IMR-90 (cell line): Measurements from ENCODE around the gene KRT78. TPM values are rescaled to one million over a fixed set of nuclear protein-coding genes. Genes with fewer than 3 reads are reported as not detected.

Experiments
- ATAC-seq: fragments of 200-7000 bp; cut with Tn5 transposase; 2 replicates; pipeline ENCODE4 v1.9.1; 2020; ENCODE audit warnings: low read depth, mild to moderate bottlenecking, moderate library complexity
- BruUV-seq: library from RNA; stranded (reverse); fragments of 400-500 nt; replicated peaks from 2 replicates; lab custom pipeline; 2021; lab: Mats Ljungman, UMichigan
- CTCF ChIA-PET: fragments of 300-600 bp; formaldehyde crosslinking; extraction: SDS; loops from one replicate; lab custom pipeline; 2021; ENCODE audit warnings: antibody characterized with exemption; lab: Yijun Ruan, JAX
- POLR2A ChIA-PET: fragments of 300-600 bp; sonication (Branson Sonifier 250); formaldehyde crosslinking; loops from one replicate; lab custom pipeline; 2022; ENCODE audit warnings: antibody characterized with exemption; ENCODE audit not compliant: unreplicated experiment; lab: Charles Lee
- DNase-seq: peaks from one replicate; pipeline ENCODE4 v3.0.0; 2013
- H2AFZ ChIP-seq: replicated peaks from 2 replicates; pipeline ENCODE3; 2013; ENCODE audit warnings: low read length, mild to moderate bottlenecking; ENCODE audit not compliant: poor library complexity
- H2AK5ac ChIP-seq: 2 replicates; pipeline ENCODE4 v1.6.1; 2013; ENCODE audit warnings: low read depth, low read length, inconsistent platforms
- H2AK9ac ChIP-seq: replicated peaks from 2 replicates; pipeline ENCODE3; 2013; ENCODE audit warnings: mild to moderate bottlenecking, low read depth, low read length, moderate library complexity; ENCODE audit not compliant: poor library complexity
- H2BK120ac ChIP-seq: 2 replicates; pipeline ENCODE4 v1.6.1; 2013; ENCODE audit warnings: low read depth, low read length, inconsistent platforms
- H2BK15ac ChIP-seq: 3 replicates; pipeline ENCODE4 v1.6.1; 2013; ENCODE audit warnings: low read depth, low read length, inconsistent platforms
- H2BK20ac ChIP-seq: 2 replicates; pipeline ENCODE4 v1.6.1; 2013; ENCODE audit warnings: low read depth, mild to moderate bottlenecking, inconsistent platforms, low read length, moderate library complexity
- H2BK5ac ChIP-seq: 2 replicates; pipeline ENCODE4 v1.6.1; 2013; ENCODE audit warnings: mild to moderate bottlenecking, low read depth, low read length, inconsistent platforms; ENCODE audit not compliant: poor library complexity, severe bottlenecking
- H3K14ac ChIP-seq: replicated peaks from 2 replicates; pipeline ENCODE4 v1.6.1; 2013; ENCODE audit warnings: low read depth, low read length, inconsistent platforms
- H3K18ac ChIP-seq: 2 replicates; pipeline ENCODE4 v1.6.1; 2013; ENCODE audit warnings: low read depth, low read length, control low read depth
- H3K23ac ChIP-seq: 2 replicates; pipeline ENCODE4 v1.6.1; 2013; ENCODE audit warnings: low read depth, low read length, inconsistent platforms
- H3K27ac ChIP-seq: 2 replicates; pipeline ENCODE4 v1.5.1; 2013; ENCODE audit warnings: mild to moderate bottlenecking, control low read depth, low read length; ENCODE audit not compliant: insufficient read depth
- H3K27me3 ChIP-seq: 2 replicates; pipeline ENCODE4 v1.6.1; 2013; ENCODE audit warnings: low read length; ENCODE audit not compliant: control insufficient read depth, insufficient read depth
- H3K36me3 ChIP-seq: 2 replicates; pipeline ENCODE4 v1.6.1; 2013; ENCODE audit warnings: low read length, mixed read lengths; ENCODE audit not compliant: control insufficient read depth, insufficient read depth
- H3K4ac ChIP-seq: 2 replicates; pipeline ENCODE4 v1.6.1; 2013; ENCODE audit warnings: low read depth, low read length, inconsistent platforms
- H3K4me1 ChIP-seq: 2 replicates; pipeline ENCODE4 v1.6.1; 2013; ENCODE audit warnings: low read length, mixed read lengths; ENCODE audit not compliant: control insufficient read depth, insufficient read depth
- H3K4me2 ChIP-seq: 2 replicates; pipeline ENCODE4 v1.6.1; 2013; ENCODE audit warnings: low read depth, mild to moderate bottlenecking, control low read depth, low read length, moderate library complexity
- H3K4me3 ChIP-seq: 2 replicates; pipeline ENCODE4 v1.5.1; 2013; ENCODE audit warnings: low read depth, mild to moderate bottlenecking, control low read depth, low read length, moderate library complexity; ENCODE audit not compliant: insufficient read depth
- H3K56ac ChIP-seq: 2 replicates; pipeline ENCODE4 v1.6.1; 2013; ENCODE audit warnings: low read length, inconsistent platforms; ENCODE audit not compliant: insufficient read depth; ENCODE audit errors: extremely low read depth
- H3K79me1 ChIP-seq, 2 experiments: 2 replicates each; pipeline ENCODE4 v1.6.1; 2013; ENCODE audit warnings: low read length in 2 of 2, inconsistent platforms in 1 of 2, low read depth in 1 of 2
- H3K9ac ChIP-seq: 2 replicates; pipeline ENCODE4 v1.6.1; 2013; ENCODE audit warnings: low read depth, low read length, control low read depth
- H3K9me1 ChIP-seq: 2 replicates; pipeline ENCODE4 v1.6.1; 2013; ENCODE audit warnings: low read length, inconsistent platforms; ENCODE audit not compliant: insufficient read depth
- H3K9me3 ChIP-seq: 2 replicates; pipeline ENCODE4 v1.6.1; 2013; ENCODE audit warnings: low read length; ENCODE audit not compliant: control insufficient read depth, insufficient read depth
- H4K20me1 ChIP-seq: 2 replicates; pipeline ENCODE4 v1.6.1; 2013; ENCODE audit warnings: low read length, inconsistent platforms; ENCODE audit not compliant: insufficient read depth
- H4K5ac ChIP-seq: 2 replicates; pipeline ENCODE4 v1.6.1; 2013; ENCODE audit warnings: mild to moderate bottlenecking, low read depth, low read length, control low read depth
- H4K8ac ChIP-seq, 2 experiments: 2 replicates each; pipeline ENCODE4 v1.6.1; 2013; ENCODE audit warnings: low read depth in 2 of 2, low read length in 2 of 2, control low read depth in 1 of 2, inconsistent platforms in 1 of 2
- H4K91ac ChIP-seq: 2 replicates; pipeline ENCODE4 v1.6.1; 2013; ENCODE audit warnings: low read depth, low read length, inconsistent platforms; ENCODE audit not compliant: insufficient read depth
- CHD1 ChIP-seq: IDR thresholded peaks from 2 replicates; pipeline ENCODE4 v1.6.1; 2012; ENCODE audit warnings: low read depth, low read length, improper control_type of control experiment
- FOS ChIP-seq: fragments of 150-350 bp; IDR thresholded peaks from 2 replicates; pipeline ENCODE4 v1.6.1; 2016; ENCODE audit warnings: low read depth, low read length
- MAZ ChIP-seq: IDR thresholded peaks from 2 replicates; pipeline ENCODE4 v1.6.1; 2012; ENCODE audit warnings: low read depth, mild to moderate bottlenecking, low read length, improper control_type of control experiment, moderate library complexity, borderline replicate concordance
- NFE2L2 ChIP-seq: fragments of 150-350 bp; IDR thresholded peaks from 2 replicates; pipeline ENCODE4 v1.6.1; 2016; ENCODE audit warnings: low read depth, mild to moderate bottlenecking, low read length
- POLR2A ChIP-seq: IDR thresholded peaks from 2 replicates; pipeline ENCODE4 v1.6.1; 2012; ENCODE audit warnings: mild to moderate bottlenecking, low read depth, low read length
- RAD21 ChIP-seq: IDR thresholded peaks from 2 replicates; pipeline ENCODE4 v1.6.1; 2012; ENCODE audit warnings: low read length, improper control_type of control experiment
- SMC3 ChIP-seq: fragments of 150-350 bp; IDR thresholded peaks from 2 replicates; pipeline ENCODE4 v1.6.1; 2016; ENCODE audit warnings: low read depth, mild to moderate bottlenecking, antibody characterized with exemption, low read length, moderate library complexity
- WGBS, 2 experiments: methylation state at CpG; one replicate each; pipeline versions ENCODE4 v1.1.5 to v1.1.7; 2013; ENCODE audit warnings: missing lambda C conversion rate in 2 of 2; ENCODE audit not compliant: insufficient read length in 1 of 2; ENCODE audit errors: extremely low coverage in 2 of 2; 5-methylcytosine and 5-hydroxymethylcytosine counted together
- dilution Hi-C: fragments of 300-500 bp; cut with HindIII; formaldehyde crosslinking; loops from one replicate; pipeline ENCODE4 v1.14.3; 2018; ENCODE audit warnings: low sequenced_read_pairs; ENCODE audit not compliant: unreplicated experiment
- in situ Hi-C: fragments of 300-500 bp; cut with MboI; formaldehyde crosslinking; loops from 3 replicates; pipeline ENCODE4 v1.14.3; 2019; ENCODE audit warnings: low sequenced_read_pairs, inconsistent platforms, mixed read lengths
- intact Hi-C: fragments of 100-400 bp; cut with micrococcal nuclease; formaldehyde crosslinking; loops from 2 replicates; pipeline ENCODE4 v1.10.0; 2022
- polyA plus RNA-seq, 3 experiments: library from polyadenylated mRNA; depleted of rRNA; stranded (reverse); fragments of >200 nt; gene quantifications; 2 replicates each; pipeline ENCODE4 v1.2.3, GENCODE V29; 2012; ENCODE audit warnings: low replicate concordance in 1 of 3
- total RNA-seq: library from RNA; depleted of rRNA; stranded (reverse); fragments of >200 nt; gene quantifications from 2 replicates; pipeline ENCODE4 v1.2.3, GENCODE V29; 2012
- TF ChIP-seq, protein P1 (sequence below): fragments of 150-350 bp; IDR thresholded peaks from 2 replicates; pipeline ENCODE4 v1.6.1; 2017; ENCODE audit warnings: mild to moderate bottlenecking, antibody characterized with exemption, low read length, low read depth
- TF ChIP-seq, protein P2 (sequence below): conservative IDR thresholded peaks from 2 replicates; pipeline ENCODE4 v1.5.1; 2012; ENCODE audit warnings: mild to moderate bottlenecking, low read depth, low read length, improper control_type of control experiment
- TF ChIP-seq, protein P3 (sequence below): fragments of 150-350 bp; IDR thresholded peaks from 2 replicates; pipeline ENCODE4 v1.6.1; 2016; ENCODE audit warnings: low read depth, mild to moderate bottlenecking, low read length, moderate library complexity, borderline replicate concordance

Gene KRT78
- total and polyA plus RNA-seq, 2 of the 4 experiments (the other 2 are of a cell fraction): not detected

DNA sequence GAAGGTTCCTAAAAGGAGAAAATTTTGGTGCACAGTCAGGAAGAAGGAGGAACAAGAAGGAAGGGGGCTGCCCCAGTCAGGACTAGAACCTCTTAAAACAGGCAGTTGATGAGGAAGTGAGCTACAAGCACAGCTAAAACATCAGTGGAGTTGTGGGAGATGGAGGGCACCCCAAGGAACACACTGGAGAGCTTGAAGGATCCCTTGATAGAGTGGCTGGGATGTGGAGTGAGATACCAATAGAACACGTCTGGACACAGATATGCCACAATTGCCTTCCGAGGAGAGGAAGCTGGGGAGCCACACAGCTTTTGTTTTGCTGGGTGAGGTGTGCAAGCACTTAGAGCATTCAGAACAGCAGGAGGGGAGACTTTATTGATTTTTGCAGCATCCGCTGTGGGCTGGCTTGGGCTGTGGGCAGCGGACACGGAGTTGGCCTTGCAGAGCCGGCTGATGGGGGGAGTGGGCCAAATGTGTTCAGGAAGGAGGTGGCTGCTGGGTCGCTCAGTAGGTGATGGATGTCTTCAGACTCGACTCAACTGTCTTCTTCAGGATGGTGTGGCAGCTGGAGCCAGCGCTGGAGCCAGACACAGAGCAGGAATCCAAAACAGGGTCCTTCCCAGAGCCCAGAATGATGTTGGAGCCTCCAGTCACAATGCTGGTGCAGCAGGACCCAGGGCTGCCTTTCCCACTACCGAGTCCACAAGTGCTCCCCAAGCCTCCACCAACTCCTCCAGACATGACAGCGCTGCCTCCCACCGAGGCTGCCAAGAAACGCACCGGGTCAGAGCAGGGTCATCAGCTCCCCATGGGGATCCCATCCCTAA, 10.0 kb downstream of the KRT78 start (continued):
- TF ChIP-seq MAZ: no peak

DNA sequence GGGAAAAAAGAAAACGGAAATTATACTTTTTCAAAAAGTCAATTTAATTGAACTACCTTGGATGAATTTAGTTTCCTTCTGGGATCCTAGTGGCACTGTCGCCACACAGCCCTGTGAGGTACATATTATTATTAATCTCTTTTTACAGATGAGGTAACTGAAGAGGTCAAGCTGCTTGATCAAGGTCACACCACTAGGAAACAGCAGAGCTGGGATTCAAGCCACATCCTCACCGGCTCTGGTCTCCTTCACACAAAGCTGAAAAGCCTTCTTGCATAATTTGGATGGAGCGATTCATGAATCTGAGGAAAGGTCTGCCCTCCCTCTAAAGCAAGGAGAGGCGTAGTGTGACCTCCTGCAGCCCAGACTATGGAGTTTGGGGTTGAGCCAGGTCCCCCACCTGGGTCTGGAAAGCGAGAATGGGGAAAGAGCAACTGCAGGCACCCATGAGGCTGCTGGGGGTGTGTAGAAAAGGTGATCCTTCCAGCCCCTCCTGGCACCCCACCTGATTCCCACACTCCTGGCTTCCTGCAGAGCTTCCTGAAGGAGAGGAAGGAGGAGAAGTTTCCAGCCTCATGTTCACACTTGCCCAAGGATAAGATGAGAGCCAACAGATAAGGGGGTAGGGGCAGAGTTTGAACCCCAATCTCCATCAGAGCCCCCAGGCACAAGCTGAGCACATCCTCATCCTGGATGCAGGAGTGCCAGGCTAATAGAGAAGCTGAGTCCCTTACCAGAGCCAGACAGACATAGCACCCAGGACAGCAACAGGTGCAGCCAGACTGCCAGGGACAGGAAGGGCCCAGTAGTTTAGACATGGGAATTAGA, 10.8 kb downstream of the KRT78 start:
- peaks cover 20% of the 10 kb centered on the region for H3K9me1 ChIP-seq
- H2AK9ac ChIP-seq: no peak overlapping the region
- H3K4me1 ChIP-seq: peaks cover 18% of the 10 kb centered on the region
- dilution Hi-C loops: no loop called here
- no TSS peak for BruUV-seq
- H4K20me1 ChIP-seq: no peaks in the 10 kb centered on the region
- H3K23ac ChIP-seq: no peak overlapping the region
- intact Hi-C loops: no loop called here
- no peak overlapping the region; the same call in 2 of the 3 replicates for H2BK15ac ChIP-seq
- TF ChIP-seq NFE2L2 (no peak), FOS (no peak), RAD21 (no peak), CHD1 (no peak), POLR2A (no peak), SMC3 (no peak)
- TF ChIP-seq, protein P1, sequence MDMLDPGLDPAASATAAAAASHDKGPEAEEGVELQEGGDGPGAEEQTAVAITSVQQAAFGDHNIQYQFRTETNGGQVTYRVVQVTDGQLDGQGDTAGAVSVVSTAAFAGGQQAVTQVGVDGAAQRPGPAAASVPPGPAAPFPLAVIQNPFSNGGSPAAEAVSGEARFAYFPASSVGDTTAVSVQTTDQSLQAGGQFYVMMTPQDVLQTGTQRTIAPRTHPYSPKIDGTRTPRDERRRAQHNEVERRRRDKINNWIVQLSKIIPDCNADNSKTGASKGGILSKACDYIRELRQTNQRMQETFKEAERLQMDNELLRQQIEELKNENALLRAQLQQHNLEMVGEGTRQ: no peak
- TF ChIP-seq, protein P2, sequence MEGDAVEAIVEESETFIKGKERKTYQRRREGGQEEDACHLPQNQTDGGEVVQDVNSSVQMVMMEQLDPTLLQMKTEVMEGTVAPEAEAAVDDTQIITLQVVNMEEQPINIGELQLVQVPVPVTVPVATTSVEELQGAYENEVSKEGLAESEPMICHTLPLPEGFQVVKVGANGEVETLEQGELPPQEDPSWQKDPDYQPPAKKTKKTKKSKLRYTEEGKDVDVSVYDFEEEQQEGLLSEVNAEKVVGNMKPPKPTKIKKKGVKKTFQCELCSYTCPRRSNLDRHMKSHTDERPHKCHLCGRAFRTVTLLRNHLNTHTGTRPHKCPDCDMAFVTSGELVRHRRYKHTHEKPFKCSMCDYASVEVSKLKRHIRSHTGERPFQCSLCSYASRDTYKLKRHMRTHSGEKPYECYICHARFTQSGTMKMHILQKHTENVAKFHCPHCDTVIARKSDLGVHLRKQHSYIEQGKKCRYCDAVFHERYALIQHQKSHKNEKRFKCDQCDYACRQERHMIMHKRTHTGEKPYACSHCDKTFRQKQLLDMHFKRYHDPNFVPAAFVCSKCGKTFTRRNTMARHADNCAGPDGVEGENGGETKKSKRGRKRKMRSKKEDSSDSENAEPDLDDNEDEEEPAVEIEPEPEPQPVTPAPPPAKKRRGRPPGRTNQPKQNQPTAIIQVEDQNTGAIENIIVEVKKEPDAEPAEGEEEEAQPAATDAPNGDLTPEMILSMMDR: no peak
- TF ChIP-seq, protein P3, sequence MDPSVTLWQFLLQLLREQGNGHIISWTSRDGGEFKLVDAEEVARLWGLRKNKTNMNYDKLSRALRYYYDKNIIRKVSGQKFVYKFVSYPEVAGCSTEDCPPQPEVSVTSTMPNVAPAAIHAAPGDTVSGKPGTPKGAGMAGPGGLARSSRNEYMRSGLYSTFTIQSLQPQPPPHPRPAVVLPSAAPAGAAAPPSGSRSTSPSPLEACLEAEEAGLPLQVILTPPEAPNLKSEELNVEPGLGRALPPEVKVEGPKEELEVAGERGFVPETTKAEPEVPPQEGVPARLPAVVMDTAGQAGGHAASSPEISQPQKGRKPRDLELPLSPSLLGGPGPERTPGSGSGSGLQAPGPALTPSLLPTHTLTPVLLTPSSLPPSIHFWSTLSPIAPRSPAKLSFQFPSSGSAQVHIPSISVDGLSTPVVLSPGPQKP: no peak
- POLR2A ChIA-PET: no interaction called here
- no peak overlapping the region for H2BK120ac ChIP-seq
- WGBS, 2 experiments: no CpG with 5 or more reads among the region's 6 CpGs
- no peaks in the 10 kb centered on the region for H3K36me3 ChIP-seq
- peak overlapping the region; percentile 33; the same call in 1 of the 2 replicates for H3K4ac ChIP-seq
- no peak overlapping the region; the same call in 1 of the 2 replicates for H2BK20ac ChIP-seq
- peaks cover 8% of the 10 kb centered on the region for H3K27me3 ChIP-seq
- no peak overlapping the region for H4K5ac ChIP-seq
- H3K27ac ChIP-seq: no peak overlapping the region
- no peak overlapping the region for H3K4me2 ChIP-seq
- H2AK5ac ChIP-seq: no peak overlapping the region; the same call in 1 of the 2 replicates
- H2AFZ ChIP-seq: no peak overlapping the region
- in situ Hi-C loops: no loop called here
- no peak overlapping the region for H4K8ac ChIP-seq
- no peak overlapping the region for H2BK5ac ChIP-seq
- no peak overlapping the region for H3K18ac ChIP-seq
- ATAC-seq (no peak), DNase-seq (peak; percentile 25)
- CTCF ChIA-PET: interaction anchor here (2.1 kb wide), 1 partner anchor 28 kb away, joined by 4 read pairs; no protein-coding TSS in a partner anchor
- no peaks in the 10 kb centered on the region for H3K9me3 ChIP-seq
- no peaks in the 10 kb centered on the region for H3K79me1 ChIP-seq
- H3K56ac ChIP-seq: no peak overlapping the region
- no peak overlapping the region for H3K4me3 ChIP-seq
- H3K14ac ChIP-seq: no peak overlapping the region
- no peak overlapping the region for H3K9ac ChIP-seq
- no peak overlapping the region; the same call in 1 of the 2 replicates for H4K91ac ChIP-seq
